Measurements from ENCODE around the gene PMEPA1.

The PMEPA1 gene

DNA sequence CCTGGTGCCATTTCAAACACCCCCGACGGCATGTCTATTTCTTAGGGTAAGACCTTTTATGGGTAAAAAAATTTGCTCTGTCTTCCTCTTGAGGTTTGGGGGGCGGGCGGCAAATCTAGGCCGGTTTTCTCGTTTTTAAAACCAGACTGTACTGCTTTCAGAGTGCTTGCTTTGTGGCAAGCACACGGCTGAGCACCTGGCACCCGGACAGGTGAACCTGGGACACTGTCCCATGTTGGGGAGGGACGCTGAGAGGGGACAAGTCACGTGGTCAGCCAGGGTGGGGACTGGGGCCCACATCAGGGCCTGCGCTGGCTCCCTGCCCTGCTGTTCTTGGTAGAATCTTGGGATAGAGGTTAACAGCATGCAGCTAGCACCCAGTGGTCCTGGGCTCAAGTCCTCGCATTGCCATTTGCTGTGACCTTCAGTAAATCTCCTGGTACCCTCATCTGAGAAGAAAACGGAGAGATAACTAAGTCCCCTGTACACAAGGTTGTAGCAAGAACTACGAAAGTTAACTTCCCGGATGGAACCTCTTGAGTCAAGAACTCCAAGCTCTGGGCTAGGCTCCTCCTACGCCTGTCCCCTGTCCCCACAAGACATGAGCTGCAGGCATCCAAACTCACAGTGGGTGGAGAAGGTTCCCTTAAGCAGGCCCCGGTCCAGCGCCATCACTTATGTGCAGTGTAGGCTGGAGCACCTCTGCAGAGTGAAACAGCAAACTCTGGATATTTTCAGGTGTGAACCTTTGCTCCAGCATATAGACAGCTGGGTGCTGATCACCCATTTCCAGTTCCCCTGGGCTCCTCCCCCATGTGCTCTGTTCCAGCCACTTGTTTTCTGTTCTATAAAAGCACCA lies 41.7 kb downstream of the PMEPA1 start:
- TF ChIP-seq, protein P1, sequence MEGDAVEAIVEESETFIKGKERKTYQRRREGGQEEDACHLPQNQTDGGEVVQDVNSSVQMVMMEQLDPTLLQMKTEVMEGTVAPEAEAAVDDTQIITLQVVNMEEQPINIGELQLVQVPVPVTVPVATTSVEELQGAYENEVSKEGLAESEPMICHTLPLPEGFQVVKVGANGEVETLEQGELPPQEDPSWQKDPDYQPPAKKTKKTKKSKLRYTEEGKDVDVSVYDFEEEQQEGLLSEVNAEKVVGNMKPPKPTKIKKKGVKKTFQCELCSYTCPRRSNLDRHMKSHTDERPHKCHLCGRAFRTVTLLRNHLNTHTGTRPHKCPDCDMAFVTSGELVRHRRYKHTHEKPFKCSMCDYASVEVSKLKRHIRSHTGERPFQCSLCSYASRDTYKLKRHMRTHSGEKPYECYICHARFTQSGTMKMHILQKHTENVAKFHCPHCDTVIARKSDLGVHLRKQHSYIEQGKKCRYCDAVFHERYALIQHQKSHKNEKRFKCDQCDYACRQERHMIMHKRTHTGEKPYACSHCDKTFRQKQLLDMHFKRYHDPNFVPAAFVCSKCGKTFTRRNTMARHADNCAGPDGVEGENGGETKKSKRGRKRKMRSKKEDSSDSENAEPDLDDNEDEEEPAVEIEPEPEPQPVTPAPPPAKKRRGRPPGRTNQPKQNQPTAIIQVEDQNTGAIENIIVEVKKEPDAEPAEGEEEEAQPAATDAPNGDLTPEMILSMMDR (IDR thresholded peaks at IDR 0.05; ENCODE audit: unreplicated experiment in 3 of 3) = no peak
- Mint-ChIP-seq H3K9me3 (no peaks in the 10 kb centered on the region), H3K27me3 (ENCODE audit: low read depth) (no peaks in the 10 kb centered on the region), H3K27ac (peak overlapping the region; percentile 46 to 98 (median 91)), H3K36me3 (ENCODE audit: low read depth) (no peaks in the 10 kb centered on the region), H3K4me3 (no peak overlapping the region), H3K4me1 (peaks cover 57% of the 10 kb centered on the region)

DNA sequence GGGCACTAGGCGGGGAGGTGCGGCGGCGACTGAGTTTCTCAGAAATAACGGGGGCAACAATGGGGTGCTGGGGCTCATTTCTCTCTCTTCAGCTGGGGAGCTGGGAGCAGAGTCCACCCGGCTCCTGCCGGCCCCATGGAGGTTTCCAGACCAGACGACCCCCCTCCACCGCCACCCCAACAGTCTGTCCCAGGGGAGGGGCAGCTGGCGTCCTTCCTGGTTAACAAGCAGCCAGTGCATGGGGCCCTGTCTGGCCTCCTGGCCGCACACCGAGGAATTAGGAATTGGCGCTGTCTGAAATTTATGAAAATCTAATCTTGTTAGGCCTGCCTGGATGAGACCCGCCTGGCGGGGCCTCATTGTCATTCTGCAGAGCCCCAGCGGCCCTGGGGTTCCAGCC lies 42.4 kb downstream of the PMEPA1 start:
- Mint-ChIP-seq H3K4me3 (no peak overlapping the region), H3K36me3 (ENCODE audit: low read depth) (no peaks in the 10 kb centered on the region), H3K27me3 (ENCODE audit: low read depth) (no peaks in the 10 kb centered on the region), H3K27ac (peak overlapping the region; percentile 46 to 98 (median 91)), H3K4me1 (peaks cover 59% of the 10 kb centered on the region), H3K9me3 (no peaks in the 10 kb centered on the region)
- TF ChIP-seq, protein P1 (IDR thresholded peaks at IDR 0.05; ENCODE audit: unreplicated experiment in 3 of 3) = no peak

DNA sequence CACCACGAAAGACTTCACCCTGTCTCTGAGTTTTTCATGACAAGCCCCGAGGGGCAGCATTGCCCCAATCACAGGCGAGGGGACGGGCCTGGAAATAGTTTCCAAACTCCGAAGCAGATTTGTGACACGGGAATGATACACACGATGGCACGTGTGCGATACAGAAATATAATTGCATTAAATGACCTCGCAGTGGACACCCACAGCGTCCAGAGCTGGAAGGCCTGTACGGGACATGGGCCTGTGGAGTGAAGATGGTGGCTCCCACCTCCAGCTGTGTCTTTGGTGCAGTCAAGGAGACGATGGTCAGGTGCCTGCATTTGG lies 43.0 kb downstream of the PMEPA1 start:
- Mint-ChIP-seq H3K27ac (peak overlapping the region in 2 of 3 experiments; percentile 91 to 98), H3K36me3 (ENCODE audit: low read depth) (no peaks in the 10 kb centered on the region), H3K9me3 (no peaks in the 10 kb centered on the region), H3K4me3 (no peak overlapping the region), H3K27me3 (ENCODE audit: low read depth) (no peaks in the 10 kb centered on the region), H3K4me1 (peaks cover 57% of the 10 kb centered on the region)
- TF ChIP-seq, protein P1 (IDR thresholded peaks at IDR 0.05; ENCODE audit: unreplicated experiment in 3 of 3) = no peak

DNA sequence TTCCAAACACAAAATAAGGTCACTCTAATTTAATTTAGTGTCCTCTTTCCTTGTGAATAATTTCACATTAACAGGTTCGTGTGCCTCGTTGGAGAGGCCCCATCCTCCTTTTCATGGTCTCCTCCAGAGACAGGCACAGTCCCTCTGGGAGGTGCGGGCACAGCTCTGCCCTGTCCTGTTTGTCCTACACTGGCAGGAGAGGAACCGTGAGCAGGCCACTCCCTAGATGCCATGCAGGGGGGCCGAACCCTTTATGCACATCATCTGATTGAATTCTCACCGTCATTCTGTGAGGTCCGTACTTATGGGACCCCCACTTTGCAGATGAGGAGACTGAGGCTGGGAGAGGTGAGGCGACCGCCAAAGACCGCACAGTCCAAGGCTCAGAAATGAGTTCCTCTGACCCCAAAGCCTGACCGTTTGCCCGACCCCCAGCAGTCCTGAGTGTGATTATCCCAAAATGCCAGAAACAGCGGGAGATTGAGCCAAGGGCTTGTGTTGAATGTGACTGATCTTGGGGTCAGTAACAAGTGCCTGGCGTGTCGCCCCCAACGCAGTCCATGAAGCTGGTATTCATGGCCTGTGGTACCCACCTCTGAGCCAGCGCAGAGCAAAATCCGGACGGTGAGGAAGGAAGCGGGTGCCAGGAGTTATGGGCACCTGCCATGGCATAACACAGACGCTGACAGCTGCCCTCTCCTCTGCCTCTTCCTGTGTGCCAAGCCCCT lies 43.5 kb downstream of the PMEPA1 start:
- Mint-ChIP-seq H3K4me3 (no peak overlapping the region), H3K4me1 (peaks cover 55% of the 10 kb centered on the region), H3K27ac (peak overlapping the region in 2 of 3 experiments; percentile 15 to 98), H3K36me3 (ENCODE audit: low read depth) (no peaks in the 10 kb centered on the region), H3K9me3 (no peaks in the 10 kb centered on the region), H3K27me3 (ENCODE audit: low read depth) (no peaks in the 10 kb centered on the region)
- TF ChIP-seq, protein P1 (IDR thresholded peaks at IDR 0.05; ENCODE audit: unreplicated experiment in 3 of 3) = no peak

DNA sequence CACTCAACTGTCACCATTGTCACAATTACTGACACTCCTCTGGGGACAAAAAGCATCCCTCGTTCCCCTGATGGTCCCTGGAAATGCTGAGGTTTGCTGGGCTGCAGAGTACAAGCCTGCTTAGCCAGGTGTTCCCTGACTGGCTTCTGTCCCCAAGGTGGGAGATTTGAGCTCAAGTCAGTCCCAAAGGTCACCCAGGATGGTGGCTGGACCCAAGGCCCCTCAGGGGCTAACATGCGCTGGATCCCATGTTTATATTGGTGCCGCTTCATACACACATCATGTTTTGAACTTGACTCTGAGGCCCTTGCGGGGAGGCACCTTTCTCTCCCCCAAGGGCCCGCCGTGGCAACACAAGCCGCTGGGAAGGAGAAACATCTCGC lies 44.2 kb downstream of the PMEPA1 start:
- H3K4me3 Mint-ChIP-seq = no peak overlapping the region
- H3K27me3 Mint-ChIP-seq (ENCODE audit: low read depth) = no peaks in the 10 kb centered on the region
- H3K9me3 Mint-ChIP-seq = no peaks in the 10 kb centered on the region
- peak overlapping the region in 2 of 3 experiments; percentile 15 to 98 for H3K27ac Mint-ChIP-seq
- no peaks in the 10 kb centered on the region for H3K36me3 Mint-ChIP-seq (ENCODE audit: low read depth)
- TF ChIP-seq, protein P1 (IDR thresholded peaks at IDR 0.05; ENCODE audit: unreplicated experiment in 3 of 3) = no peak
- H3K4me1 Mint-ChIP-seq = peaks cover 54% of the 10 kb centered on the region

Data from nephron (organoid).